GM06990 (cell line): ENCODE results near the gene ATAD3B.
"Not testable (repeated sequence)": the region's sequence is repeated elsewhere in the genome, so short reads cannot be mapped to it uniquely, and the experiment has no call there.

ENCODE experiments used
- DNase-seq: peaks from one replicate; pipeline ENCODE4 v3.0.0-alpha.2; 2011; ENCODE audit not compliant: insufficient read length; ENCODE audit errors: extremely low read depth
- H3K27me3 ChIP-seq: replicated peaks from 2 replicates; pipeline ENCODE4 v1.6.0; 2011; ENCODE audit warnings: low read length; ENCODE audit not compliant: control insufficient read depth, insufficient read depth
- H3K36me3 ChIP-seq: 2 replicates; pipeline ENCODE4 v1.5.1; 2011; ENCODE audit warnings: low read length; ENCODE audit not compliant: control insufficient read depth, insufficient read depth
- H3K4me3 ChIP-seq: replicated peaks from 2 replicates; pipeline ENCODE4 v1.5.1; 2011; ENCODE audit warnings: low read depth, mild to moderate bottlenecking, control low read depth, low read length
- CTCF ChIP-seq: IDR thresholded peaks from 2 replicates; pipeline ENCODE4 v1.5.1; 2011; ENCODE audit warnings: low read length, control low read depth, mild to moderate bottlenecking, inconsistent platforms; ENCODE audit not compliant: insufficient read depth, poor library complexity, severe bottlenecking

The ATAD3B gene

GRCh38 chr1:1504777-1505365 lies 33.3 kb downstream of the ATAD3B start:
- H3K4me3 ChIP-seq = peak overlapping the region; percentile 5; the same call in 1 of the 2 replicates
- peak; percentile 78 for DNase-seq
- TF ChIP-seq CTCF = peak; percentile 64
- H3K27me3 ChIP-seq, H3K36me3 ChIP-seq: not testable (repeated sequence)

GRCh38 chr1:1505366-1505798 lies 33.8 kb downstream of the ATAD3B start:
- peak overlapping the region; percentile 5; the same call in 1 of the 2 replicates for H3K4me3 ChIP-seq
- H3K27me3 ChIP-seq, DNase-seq, H3K36me3 ChIP-seq: not testable (repeated sequence)
- TF ChIP-seq CTCF = peak; percentile 7

GRCh38 chr1:1505801-1506200 lies 34.2 kb downstream of the ATAD3B start:
- not testable (repeated sequence) for DNase-seq, H3K4me3 ChIP-seq, H3K36me3 ChIP-seq, H3K27me3 ChIP-seq

GRCh38 chr1:1507305-1507704 lies 35.7 kb downstream of the ATAD3B start:
- no peak overlapping the region for H3K4me3 ChIP-seq
- H3K36me3 ChIP-seq = no peaks in the 10 kb centered on the region
- DNase-seq = no peak
- no peak for TF ChIP-seq CTCF
- no peaks in the 10 kb centered on the region for H3K27me3 ChIP-seq

GRCh38 chr1:1508775-1509464 lies 37.4 kb downstream of the ATAD3B start:
- DNase-seq, H3K27me3 ChIP-seq, H3K36me3 ChIP-seq, H3K4me3 ChIP-seq: not testable (repeated sequence)

GRCh38 chr1:1509465-1509850 lies 37.9 kb downstream of the ATAD3B start:
- not testable (repeated sequence) for DNase-seq, H3K27me3 ChIP-seq, H3K36me3 ChIP-seq, H3K4me3 ChIP-seq

GRCh38 chr1:1510912-1511532 lies 39.5 kb downstream of the ATAD3B start:
- no peaks in the 10 kb centered on the region for H3K27me3 ChIP-seq
- no peak for DNase-seq
- no peak for TF ChIP-seq CTCF
- H3K4me3 ChIP-seq = peak overlapping the region; percentile 88
- peaks cover 1% of the 10 kb centered on the region for H3K36me3 ChIP-seq
